CD4-positive, alpha-beta T cell treated with Interleukin-6 at 100 ng/mL for 8 hours (primary cell): ENCODE measurements around the gene HRH3.

ENCODE experiments used
- DNase-seq: peaks from one replicate; pipeline ENCODE4 v3.0.0-alpha.2; 2020; ENCODE audit warnings: mixed read lengths, low spot score

Gene HRH3

DNA sequence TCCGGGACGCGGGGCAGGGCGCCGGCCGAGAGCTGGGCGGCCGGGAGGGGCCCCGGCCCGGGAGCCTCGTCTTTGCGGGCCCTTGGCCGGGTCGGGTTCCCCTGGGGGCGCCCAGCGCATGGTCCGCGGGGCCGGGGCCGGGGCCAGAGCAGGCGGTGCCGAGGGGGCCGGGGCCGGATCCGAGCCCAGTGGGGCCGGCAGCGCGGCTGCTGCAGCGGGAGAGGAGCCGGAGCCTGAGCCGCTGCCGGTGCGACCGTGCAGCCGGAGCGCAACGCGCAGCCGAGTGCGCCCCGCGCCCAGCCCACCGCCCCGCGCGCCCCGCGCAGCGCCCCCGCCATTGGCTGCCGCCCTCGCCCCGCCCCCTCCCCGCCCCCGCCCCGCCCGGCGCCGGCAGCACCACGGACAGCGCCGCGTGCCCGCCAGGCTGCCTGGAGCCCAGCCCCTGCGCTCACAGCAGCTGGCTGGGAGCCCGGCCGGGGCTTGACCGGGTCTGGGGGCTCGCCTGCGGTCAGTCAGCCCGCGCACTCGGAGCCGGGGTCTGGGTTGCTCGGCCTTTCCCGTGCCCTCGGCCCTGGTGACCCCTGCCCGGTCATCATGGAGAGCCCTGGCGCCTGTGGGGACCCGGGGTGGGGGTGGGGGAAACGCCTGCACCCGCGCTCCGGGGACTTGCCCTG, at the start of gene HRH3:
Gene HRH3, minus strand, starts transcription at position 287 of the 674 bp plus-strand sequence. CDS start 308 bp downstream, outside the sequence.
- DNase-seq, result peak; percentile 11

- no peak for DNase-seq
Measured at GRCh38 chr20:62269871-62270270, 49.8 kb upstream of the HRH3 start.

DNA sequence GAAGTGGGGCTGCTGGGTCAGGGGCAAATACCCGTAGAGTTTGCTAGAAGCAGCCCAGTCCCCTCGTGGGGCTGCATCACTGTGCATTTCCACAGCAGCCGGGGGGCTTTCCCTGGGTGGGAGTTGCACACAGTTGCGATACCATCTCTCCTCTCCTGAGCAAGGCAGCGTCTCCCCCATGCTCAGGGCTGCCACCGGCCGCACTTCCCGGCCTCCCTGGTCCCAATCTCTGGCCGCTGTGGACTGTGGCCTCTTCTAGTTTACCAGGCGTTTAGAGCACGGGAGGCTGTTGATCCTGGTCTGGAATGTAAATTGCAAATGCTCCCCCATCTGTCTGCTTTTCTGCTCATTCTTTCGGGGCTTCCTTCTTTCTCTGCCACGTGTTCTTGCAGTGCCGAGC, 49.3 kb upstream of the HRH3 start:
- DNase-seq, result no peak

GRCh38 chr20:62268228-62268900, 48.3 kb upstream of the HRH3 start:
- DNase-seq, result no peak

- no peak for DNase-seq
Measured at GRCh38 chr20:62267543-62267942, 47.5 kb upstream of the HRH3 start.

- no peak for DNase-seq
Measured at GRCh38 chr20:62266851-62267250, 46.8 kb upstream of the HRH3 start.

GRCh38 chr20:62266340-62266739, 46.3 kb upstream of the HRH3 start:
- no peak for DNase-seq

DNA sequence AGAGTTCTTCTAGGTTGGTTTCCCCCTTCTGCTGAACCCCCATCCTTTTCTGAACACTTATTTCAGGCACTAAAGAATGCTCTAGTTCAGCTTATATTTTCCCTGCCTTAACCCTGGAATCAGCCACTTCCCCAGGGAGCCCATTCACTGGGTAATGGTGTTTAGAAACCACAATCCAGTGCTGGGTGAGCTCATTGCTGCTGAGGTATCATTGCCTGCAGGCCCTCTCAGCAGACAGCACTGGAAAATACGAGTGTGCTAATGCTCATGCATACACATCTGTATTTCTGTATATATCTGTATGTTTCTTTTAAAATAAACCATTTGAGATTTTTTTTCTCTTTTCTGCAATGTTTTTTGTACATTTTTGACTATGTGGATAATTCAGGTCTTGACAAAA, 45.3 kb upstream of the HRH3 start:
- no peak for DNase-seq

GRCh38 chr20:62263396-62263795, 43.3 kb upstream of the HRH3 start:
- DNase-seq, result no peak

DNA sequence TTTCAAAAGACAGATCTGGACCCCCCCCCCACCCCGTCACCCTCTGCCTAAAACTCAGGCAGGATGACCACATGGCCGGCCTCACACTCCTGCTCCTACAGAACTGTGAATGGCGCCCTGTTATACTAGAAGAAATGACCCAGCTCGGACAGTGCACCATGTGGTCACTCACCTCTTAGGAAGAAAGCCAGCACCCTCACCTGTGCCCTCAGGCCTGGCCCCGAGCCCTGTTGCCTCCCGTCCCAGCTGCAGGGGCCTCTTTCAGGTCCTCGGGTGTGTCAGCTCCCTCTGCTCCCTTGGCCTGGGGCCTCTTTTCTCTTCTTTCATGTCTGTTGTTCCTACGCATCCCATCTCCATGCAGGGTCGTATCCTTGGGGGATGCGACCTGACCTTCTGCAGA, 42.0 kb upstream of the HRH3 start:
- no peak for DNase-seq

- DNase-seq, result no peak
Measured at GRCh38 chr20:62259294-62259565, 39.2 kb upstream of the HRH3 start.

- DNase-seq, result no peak
Measured at GRCh38 chr20:62258499-62259293, 38.6 kb upstream of the HRH3 start.

GRCh38 chr20:62255976-62256375, 35.9 kb upstream of the HRH3 start:
- no peak for DNase-seq

DNA sequence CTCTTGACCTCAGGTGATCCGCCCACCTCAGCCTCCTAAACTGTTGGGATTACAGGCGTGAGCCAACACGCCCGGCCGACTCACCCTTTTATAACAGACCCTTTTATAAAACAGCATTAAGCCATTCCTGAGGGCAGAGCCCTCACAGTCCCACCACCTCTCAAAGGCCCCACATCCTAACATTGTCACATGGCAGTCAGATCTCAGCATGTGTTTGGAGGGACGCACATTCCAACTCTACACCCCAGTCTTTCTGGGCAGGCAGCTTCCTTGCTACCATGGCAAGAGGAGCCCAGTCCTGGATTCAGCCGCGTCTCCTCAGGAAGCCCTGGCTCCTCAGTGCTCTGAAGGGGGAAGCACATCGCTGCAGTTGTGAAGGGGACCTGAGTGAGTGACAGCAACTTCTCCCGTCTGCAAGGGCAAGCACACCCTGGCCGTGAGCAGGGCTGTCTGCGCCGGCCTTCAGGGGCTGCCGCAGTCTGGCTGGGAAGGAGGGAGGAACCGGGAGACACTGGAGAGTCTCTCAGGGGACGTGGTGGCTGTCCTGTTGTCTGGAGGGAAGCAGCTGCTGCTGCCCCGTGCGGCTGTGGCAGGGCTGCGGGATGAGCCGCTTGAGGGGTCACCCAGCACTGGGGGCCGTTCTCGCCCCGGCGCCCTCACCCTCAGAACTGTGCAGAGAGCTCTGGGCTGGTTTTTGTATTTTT, 34.1 kb upstream of the HRH3 start:
- no peak for DNase-seq

DNA sequence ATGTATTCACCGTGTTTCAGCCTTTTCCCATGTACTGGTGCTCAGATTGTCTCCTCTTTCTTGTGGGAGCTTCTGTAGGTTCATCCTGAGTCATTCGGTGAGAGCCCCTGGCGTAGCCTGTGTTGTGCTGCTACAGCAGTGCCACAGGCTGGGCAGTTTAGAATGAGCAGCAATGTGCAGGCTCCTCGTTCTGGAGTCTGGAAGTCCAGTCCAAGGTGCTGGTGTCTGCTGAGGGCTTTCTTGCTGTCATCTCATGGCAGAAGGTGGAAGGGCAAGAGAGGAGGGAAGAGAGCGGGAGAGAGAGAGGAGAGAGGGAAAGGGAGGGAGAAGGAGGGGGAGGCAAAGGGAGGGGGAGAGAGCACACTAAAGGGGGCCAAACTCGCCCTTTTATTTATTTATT, 33.3 kb upstream of the HRH3 start:
- no peak for DNase-seq

DNA sequence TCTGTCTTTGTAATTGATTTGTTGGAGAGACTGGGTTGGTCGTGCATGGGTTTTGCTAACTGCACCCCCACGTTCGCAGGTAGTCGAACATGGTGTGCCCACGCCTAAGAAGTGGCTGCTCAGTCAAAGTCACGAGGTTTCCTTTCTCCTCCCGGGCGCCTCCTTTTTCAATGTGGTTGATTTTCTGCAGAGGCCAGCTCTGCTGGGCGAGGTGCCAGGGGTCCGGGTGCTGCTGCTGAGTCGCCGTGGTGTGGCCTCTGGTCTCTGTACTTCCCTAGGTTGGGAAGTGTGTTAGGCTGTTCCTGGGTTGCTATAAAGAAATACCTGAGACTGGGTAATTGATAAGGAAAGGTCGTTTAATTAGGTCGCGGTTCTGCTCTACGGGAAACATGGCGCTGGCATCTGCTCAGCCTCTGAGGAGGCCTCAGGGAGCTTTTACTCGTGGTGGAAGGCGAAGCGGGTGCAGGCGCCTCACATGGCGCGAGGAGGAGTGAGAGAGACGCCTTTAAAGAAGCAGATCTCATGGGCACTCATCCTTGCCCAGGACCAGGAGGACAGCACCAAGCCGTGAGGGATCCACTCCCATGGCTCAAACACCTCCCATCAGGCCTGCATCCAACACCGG, 32.4 kb upstream of the HRH3 start:
- DNase-seq, result no peak

DNA sequence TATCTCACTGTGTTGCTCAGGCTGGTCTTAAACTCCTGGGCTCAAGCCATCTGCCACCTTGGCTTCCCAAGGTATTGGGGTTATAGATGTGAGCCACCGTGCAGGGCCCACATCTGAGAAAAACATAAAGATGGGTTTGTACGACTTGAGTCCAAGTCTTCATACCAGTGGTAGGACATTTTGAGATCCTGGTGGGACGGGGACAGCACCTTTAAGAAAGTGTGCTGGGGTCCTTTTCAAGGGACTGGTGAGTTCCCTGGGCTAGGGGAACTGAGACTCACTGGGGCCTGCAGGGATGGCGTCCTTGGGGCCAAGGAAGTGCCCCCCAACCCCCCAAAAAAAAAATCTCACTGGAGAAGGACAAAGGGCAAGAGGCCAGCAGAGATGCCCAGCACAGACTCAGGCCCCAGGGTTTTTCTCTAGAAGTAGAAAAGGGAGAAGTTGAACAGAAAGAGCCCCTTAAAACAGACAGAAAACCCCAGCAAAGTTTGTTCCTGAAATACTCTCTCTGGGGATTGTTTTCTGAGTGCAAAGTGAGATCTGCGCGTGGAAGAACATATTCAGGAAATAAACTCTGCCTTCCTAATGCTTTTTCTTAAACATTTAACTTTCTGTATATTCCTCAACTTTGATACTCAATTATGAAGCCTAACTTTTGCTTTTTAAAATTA, 28.9 kb upstream of the HRH3 start:
- DNase-seq, result no peak

DNA sequence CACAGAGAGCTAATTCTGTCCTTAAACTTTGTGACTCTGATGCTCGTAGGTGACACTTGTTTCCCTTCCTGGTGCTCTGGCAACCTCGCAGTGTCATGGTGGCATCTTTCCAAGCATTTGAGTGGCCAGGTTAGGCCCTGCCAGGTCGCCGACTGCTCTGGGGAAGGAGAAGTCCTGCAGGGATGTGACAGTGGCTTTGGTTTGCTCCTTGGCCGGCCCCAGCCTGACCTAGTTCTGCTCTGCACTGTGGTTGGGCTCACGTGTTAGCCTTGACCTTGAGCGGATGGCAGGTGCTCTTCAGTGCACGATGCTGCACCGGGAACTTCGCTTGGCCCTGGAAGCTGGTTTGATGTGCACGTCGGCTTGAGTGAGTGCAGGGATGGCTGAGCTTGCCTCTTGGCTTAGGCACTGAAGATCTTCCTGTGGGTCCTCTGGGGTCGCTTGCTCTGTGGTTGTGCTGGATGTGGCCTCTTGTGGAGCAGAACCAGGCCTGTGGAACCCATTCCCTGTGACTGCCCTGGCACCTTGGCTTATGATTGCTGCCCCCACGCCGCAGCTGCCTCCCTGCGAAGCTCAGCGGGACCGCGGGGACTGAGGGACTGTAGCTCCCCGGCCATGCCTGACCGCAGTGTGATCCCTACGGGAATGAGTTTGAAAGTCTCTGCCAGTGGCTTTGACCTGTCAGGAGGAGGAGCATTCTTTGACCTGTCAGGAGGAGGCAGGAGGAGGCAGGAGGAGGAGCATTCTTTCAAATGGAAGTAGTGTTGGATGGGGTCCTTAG, 27.0 kb upstream of the HRH3 start:
- DNase-seq, result no peak

DNA sequence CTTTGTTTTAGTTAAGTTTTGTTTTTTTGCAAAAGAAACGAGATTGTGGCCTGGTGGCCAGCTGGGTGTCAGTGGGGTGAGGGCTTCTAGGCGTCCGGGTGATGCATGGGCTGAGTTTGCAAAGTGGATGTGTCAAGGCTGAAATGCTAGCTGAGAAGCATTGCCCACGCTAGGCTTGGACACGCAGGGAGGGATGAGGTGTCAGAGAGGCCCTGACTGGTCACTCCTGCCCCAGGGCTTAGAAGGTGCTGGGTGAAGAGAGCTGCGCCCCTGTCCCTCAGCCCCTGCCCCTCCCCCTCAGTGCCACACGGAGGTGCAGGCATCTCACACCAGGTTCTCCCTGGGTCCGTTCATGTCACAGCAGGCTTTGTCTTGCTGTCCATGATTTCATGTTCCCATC, 26.4 kb upstream of the HRH3 start:
- no peak for DNase-seq

GRCh38 chr20:62245911-62246280, 25.8 kb upstream of the HRH3 start:
- no peak for DNase-seq

DNA sequence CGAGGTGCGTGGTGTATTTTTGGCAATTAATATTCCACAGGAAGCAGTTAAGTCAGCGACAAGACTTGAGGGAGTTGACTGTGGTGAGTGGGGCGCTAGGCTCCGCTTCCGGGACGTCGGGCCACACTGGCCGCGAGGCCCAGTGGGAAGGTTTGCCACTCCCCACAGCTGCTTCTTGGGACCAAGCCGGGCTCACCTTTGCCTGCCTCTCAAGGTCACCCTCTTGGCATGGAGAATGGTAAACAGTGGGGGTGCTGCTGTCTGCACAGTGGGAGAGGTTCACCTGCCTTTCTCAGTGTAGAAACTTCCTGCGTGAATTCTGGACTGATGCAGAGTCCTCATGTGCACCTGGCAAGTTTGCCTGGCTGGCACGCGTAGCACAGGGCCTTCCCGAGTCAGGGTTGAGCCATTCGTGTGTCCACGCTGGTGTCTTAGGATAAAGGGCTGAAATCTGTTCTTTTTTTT, 24.6 kb upstream of the HRH3 start:
- DNase-seq, result no peak
